HCT116 (cell line): Measurements from ENCODE around the gene SMOC1. TPM values are rescaled to one million over a fixed set of nuclear protein-coding genes. Genes with fewer than 3 reads are reported as not detected.

Source experiments
- ATAC-seq: fragments of 200-7000 bp; cut with Tn5 transposase; 2 replicates; pipeline ENCODE4 v1.9.1; 2020; ENCODE audit warnings: mild to moderate bottlenecking, moderate library complexity
- BruUV-seq: library from RNA; stranded (reverse); fragments of 400-500 nt; replicated peaks from 2 replicates; lab custom pipeline; 2021; lab: Mats Ljungman, UMichigan
- CTCF ChIA-PET: fragments of 300-600 bp; sonication (Branson Sonifier 250); formaldehyde crosslinking; loops from one replicate; lab custom pipeline; 2021; ENCODE audit warnings: antibody characterized with exemption; lab: Charles Lee
- POLR2A ChIA-PET: fragments of 300-600, 350-600 bp; sonication (Branson Sonifier 250); formaldehyde crosslinking; loops from one replicate; lab custom pipeline; 2021; ENCODE audit warnings: antibody characterized with exemption; lab: Charles Lee
- RAD21 ChIA-PET, 2 experiments: fragments of 300-600 bp; sonication (Branson Sonifier 250); formaldehyde crosslinking; loops; one replicate each; lab custom pipeline; 2023; ENCODE audit warnings: low total read pairs in 2 of 2; ENCODE audit not compliant: uncharacterized antibody in 2 of 2, unreplicated experiment in 2 of 2, low non-redundant PET in 1 of 2; lab: Charles Lee
- DNase-seq: peaks from one replicate; pipeline ENCODE4 v3.0.0-alpha.2; 2010; ENCODE audit warnings: low read depth, low spot score
- H2AFZ ChIP-seq: fragments of 200-600 bp; shearing (Covaris generic), sonication (generic); 2 replicates; pipeline ENCODE4 v1.6.1; 2017; ENCODE audit warnings: low read depth, mixed run types, mixed read lengths, antibody characterized with exemption, low read length; ENCODE audit not compliant: poor library complexity, severe bottlenecking
- H3K27ac ChIP-seq: 2 replicates; pipeline ENCODE4 v1.5.1; 2012; ENCODE audit warnings: low read depth, low read length
- H3K27me3 ChIP-seq: fragments of 200-600 bp; sonication (generic); 2 replicates; pipeline ENCODE4 v1.6.1; 2016; ENCODE audit warnings: mixed run types, low read length, mixed read lengths; ENCODE audit not compliant: insufficient read depth
- H3K36me3 ChIP-seq, 2 experiments: fragments of 200-500 bp in 1 of 2; fragments of 200-600 bp in 1 of 2; sonication (Bioruptor generic) in 1 of 2; sonication (generic) in 1 of 2; 2 replicates each; pipeline versions ENCODE4 v1.5.1 to v1.6.1; 2014 to 2016; ENCODE audit warnings: low read length in 2 of 2, inconsistent platforms in 1 of 2, mixed read lengths in 1 of 2, mixed run types in 1 of 2; ENCODE audit not compliant: insufficient read depth in 2 of 2, control insufficient read depth in 1 of 2
- H3K4me1 ChIP-seq, 2 experiments: fragments of 200-600 bp in 1 of 2; sonication (generic) in 1 of 2; 2 replicates each; pipeline versions ENCODE4 v1.5.1 to v1.6.1; 2012 to 2017; ENCODE audit warnings: low read length in 2 of 2, inconsistent platforms in 1 of 2, mild to moderate bottlenecking in 1 of 2, mixed read lengths in 1 of 2, mixed run types in 1 of 2, moderate library complexity in 1 of 2; ENCODE audit not compliant: insufficient read depth in 2 of 2, control insufficient read depth in 1 of 2
- H3K4me2 ChIP-seq: fragments of 200-600 bp; sonication (generic); 2 replicates; pipeline ENCODE4 v1.6.1; 2017; ENCODE audit warnings: mixed run types, low read length, mixed read lengths
- H3K4me3 ChIP-seq, 2 experiments: fragments of 200-600 bp in 1 of 2; sonication (generic) in 1 of 2; replicated peaks in 1 of 2; 2 replicates each; pipeline ENCODE4 v1.5.1; 2011 to 2016; ENCODE audit warnings: low read length in 2 of 2, control low read depth in 1 of 2, low read depth in 1 of 2, mild to moderate bottlenecking in 1 of 2, mixed read lengths in 1 of 2, mixed run types in 1 of 2
- H3K79me2 ChIP-seq: fragments of 200-600 bp; sonication (generic); 2 replicates; pipeline ENCODE4 v1.6.1; 2017; ENCODE audit warnings: mild to moderate bottlenecking, mixed run types, low read length, moderate library complexity, mixed read lengths; ENCODE audit not compliant: insufficient read depth
- H3K9ac ChIP-seq: fragments of 200-600 bp; sonication (generic); 2 replicates; pipeline ENCODE4 v1.6.1; 2016; ENCODE audit warnings: low read length, mixed read lengths
- H3K9me2 ChIP-seq: fragments of 200-600 bp; sonication (generic), shearing (Covaris generic); 2 replicates; pipeline ENCODE4 v1.6.1; 2017; ENCODE audit warnings: mixed run types, mild to moderate bottlenecking, moderate library complexity; ENCODE audit not compliant: insufficient read depth
- H3K9me3 ChIP-seq, 2 experiments: fragments of 200-500 bp in 1 of 2; fragments of 200-600 bp in 1 of 2; sonication (Bioruptor generic) in 1 of 2; sonication (generic) in 1 of 2; 2 replicates each; pipeline ENCODE4 v1.6.1; 2014 to 2017; ENCODE audit warnings: low read length in 2 of 2, mixed read lengths in 2 of 2, inconsistent platforms in 1 of 2, low read depth in 1 of 2, mild to moderate bottlenecking in 1 of 2, mixed run types in 1 of 2, moderate library complexity in 1 of 2; ENCODE audit not compliant: control insufficient read depth in 1 of 2, insufficient read depth in 1 of 2
- H4K20me1 ChIP-seq: fragments of 200-600 bp; sonication (generic), shearing (Covaris generic); 2 replicates; pipeline ENCODE4 v1.6.1; 2017; ENCODE audit warnings: mixed run types, mild to moderate bottlenecking, moderate library complexity; ENCODE audit not compliant: insufficient read depth
- ATF3 ChIP-seq: IDR thresholded peaks from 2 replicates; pipeline ENCODE4 v1.6.1; 2012
- CEBPB ChIP-seq: IDR thresholded peaks from 2 replicates; pipeline ENCODE4 v1.6.1; 2012; ENCODE audit warnings: low read depth
- CTCF ChIP-seq, 3 experiments: fragments of 200-600 bp in 1 of 3; sonication (generic) in 1 of 3; IDR thresholded peaks in 2 of 3; conservative IDR thresholded peaks in 1 of 3; 2 replicates each; pipeline ENCODE4 v1.5.1; 2012 to 2017; ENCODE audit warnings: low read depth in 2 of 3, low read length in 2 of 3, antibody characterized with exemption in 1 of 3, borderline replicate concordance in 1 of 3, control low read depth in 1 of 3, mild to moderate bottlenecking in 1 of 3, mixed read lengths in 1 of 3, mixed run types in 1 of 3, moderate library complexity in 1 of 3; ENCODE audit not compliant: insufficient read depth in 1 of 3
- ELF1 ChIP-seq: IDR thresholded peaks from 2 replicates; pipeline ENCODE4 v1.6.1; 2012; ENCODE audit warnings: low read depth, borderline replicate concordance
- EZH2 ChIP-seq: fragments of 200-600 bp; sonication (generic); IDR thresholded peaks from 2 replicates; pipeline ENCODE4 v1.6.1; 2017; ENCODE audit warnings: antibody characterized with exemption, mixed run types
- FOSL1 ChIP-seq: IDR thresholded peaks from 2 replicates; pipeline ENCODE4 v1.6.1; 2012; ENCODE audit warnings: low read depth
- JUND ChIP-seq: IDR thresholded peaks from 2 replicates; pipeline ENCODE4 v1.6.1; 2012
- MAX ChIP-seq: IDR thresholded peaks from 2 replicates; pipeline ENCODE4 v1.6.1; 2012
- POLR2A ChIP-seq: IDR thresholded peaks from 2 replicates; pipeline ENCODE4 v1.7.0; 2011; ENCODE audit warnings: borderline replicate concordance; ENCODE audit not compliant: insufficient read depth, insufficient read length; ENCODE audit errors: extremely low read depth
- RAD21 ChIP-seq: IDR thresholded peaks from 2 replicates; pipeline ENCODE4 v1.6.1; 2012; ENCODE audit warnings: low read depth, mild to moderate bottlenecking
- SIN3A ChIP-seq: IDR thresholded peaks from 2 replicates; pipeline ENCODE4 v1.6.1; 2012; ENCODE audit warnings: low read depth
- SP1 ChIP-seq: IDR thresholded peaks from 2 replicates; pipeline ENCODE4 v1.6.1; 2012; ENCODE audit warnings: low read depth
- TCF7L2 ChIP-seq: IDR thresholded peaks from 2 replicates; pipeline ENCODE4 v1.7.0; 2011; ENCODE audit warnings: borderline replicate concordance, inconsistent platforms; ENCODE audit not compliant: insufficient read depth, insufficient read length; ENCODE audit errors: extremely low read depth
- YY1 ChIP-seq: IDR thresholded peaks from 2 replicates; pipeline ENCODE4 v1.6.1; 2011; ENCODE audit warnings: low read length, low read depth, moderate library complexity, mild to moderate bottlenecking; ENCODE audit not compliant: insufficient replicate concordance; ENCODE audit errors: extremely low read depth
- ZFX ChIP-seq: fragments of 450-650 bp; IDR thresholded peaks from 2 replicates; pipeline ENCODE4 v1.6.1; 2017
- ZNF274 ChIP-seq: fragments of 200-500 bp; sonication (Bioruptor generic); IDR thresholded peaks from 2 replicates; pipeline ENCODE4 v1.6.1; 2014; ENCODE audit warnings: mild to moderate bottlenecking, low read depth, low read length, inconsistent platforms
- intact Hi-C: fragments of 100-400 bp; cut with micrococcal nuclease; formaldehyde crosslinking; loops from 2 replicates; pipeline ENCODE4 v1.10.0; 2022
- total RNA-seq: library from RNA; stranded (reverse); gene quantifications from one replicate; pipeline ENCODE4 v1.2.1, GENCODE V29; 2021; ENCODE audit not compliant: unreplicated experiment

The SMOC1 gene
- total RNA-seq, 1 experiment from 2014 or later: not detected

- CTCF ChIA-PET: no interaction called here
- intact Hi-C loops: no loop called here
- H3K79me2 ChIP-seq: no peaks in the 10 kb centered on the region
Measured at GRCh38 chr14:69937367-69938081, 58.3 kb downstream of the SMOC1 start.

GRCh38 chr14:69938751-69939150 lies 59.5 kb downstream of the SMOC1 start:
- no peak overlapping the region for H3K27ac ChIP-seq
- ATAC-seq: no peak
- intact Hi-C loops: no loop called here
- no peaks in the 10 kb centered on the region for H3K4me1 ChIP-seq
- no peaks in the 10 kb centered on the region for H3K79me2 ChIP-seq
- ChIA-PET CTCF (no interaction called here), POLR2A (no interaction called here), RAD21 (no interaction called here)
- no TSS peak for BruUV-seq
- peaks cover 85% of the 10 kb centered on the region for H3K27me3 ChIP-seq
- no peaks in the 10 kb centered on the region for H3K36me3 ChIP-seq
- H3K4me2 ChIP-seq: no peak overlapping the region
- H3K9me2 ChIP-seq: no peaks in the 10 kb centered on the region
- H2AFZ ChIP-seq: no peak overlapping the region
- no peaks in the 10 kb centered on the region for H3K9me3 ChIP-seq
- DNase-seq: no peak
- H4K20me1 ChIP-seq: no peaks in the 10 kb centered on the region
- no peak overlapping the region for H3K9ac ChIP-seq
- no peak overlapping the region for H3K4me3 ChIP-seq
- no peak for TF ChIP-seq CEBPB
- no peak for TF ChIP-seq MAX
- TF ChIP-seq SIN3A: no peak
- no peak for TF ChIP-seq ZNF274
- no peak for TF ChIP-seq EZH2
- no peak for TF ChIP-seq CTCF (IDR thresholded peaks at IDR 0.05 in 2 of 3, conservative IDR thresholded peaks at IDR 0.05 in 1 of 3; ENCODE audit: borderline replicate concordance in 1 of 3, insufficient read depth in 1 of 3, low read depth in 2 of 3, low read length in 2 of 3)
- TF ChIP-seq ATF3: no peak
- TF ChIP-seq POLR2A: no peak
- no peak for TF ChIP-seq SP1
- TF ChIP-seq ZFX: no peak
- no peak for TF ChIP-seq JUND
- no peak for TF ChIP-seq FOSL1
- no peak for TF ChIP-seq TCF7L2
- no peak for TF ChIP-seq ELF1

More at GRCh38 chr14:69937367-69938081, 58.3 kb downstream of the SMOC1 start:
- Histone ChIP-seq H4K20me1 (no peaks in the 10 kb centered on the region), H3K4me3 (no peak overlapping the region), H2AFZ (no peak overlapping the region), H3K4me1 (no peaks in the 10 kb centered on the region), H3K27me3 (peaks cover 83% of the 10 kb centered on the region), H3K9ac (no peak overlapping the region), H3K4me2 (no peak overlapping the region), H3K9me2 (no peaks in the 10 kb centered on the region), H3K9me3 (no peaks in the 10 kb centered on the region), H3K27ac (no peak overlapping the region), H3K36me3 (no peaks in the 10 kb centered on the region)
- TF ChIP-seq SIN3A (no peak), FOSL1 (no peak), RAD21 (no peak), YY1 (no peak)
- DNase-seq (no peak), ATAC-seq (no peak)
- POLR2A ChIA-PET: no interaction called here
- BruUV-seq: no TSS peak
- RAD21 ChIA-PET: no interaction called here
